HG02642 (cell line): ENCODE data around the gene MX2.

Experiments
- ATAC-seq: cut with Tn5 transposase; IDR thresholded peaks from one replicate; pipeline ENCODE4 v1.9.1; 2021; ENCODE audit warnings: mild to moderate bottlenecking; ENCODE audit not compliant: unreplicated experiment, poor library complexity

Gene MX2

DNA sequence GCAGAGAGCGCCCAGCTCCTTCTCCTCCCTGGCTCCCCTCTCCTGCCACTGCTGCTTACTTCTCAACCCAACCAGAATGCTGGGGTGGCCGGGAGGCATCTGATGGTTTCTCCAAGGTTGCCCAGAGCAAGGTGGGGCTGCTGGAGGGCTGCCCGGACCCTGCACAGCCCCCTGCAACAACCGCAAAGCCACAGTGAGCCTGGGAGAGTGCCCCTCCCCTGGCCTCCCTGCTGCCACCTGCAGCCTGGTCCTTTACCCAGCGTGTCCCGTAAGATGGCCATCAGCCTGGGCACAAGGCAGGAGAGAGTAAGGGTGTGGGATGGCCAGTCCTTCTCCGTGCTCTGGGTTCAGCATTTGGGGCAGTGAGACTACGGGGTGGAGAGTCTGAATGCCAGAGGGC, 17.0 kb downstream of the MX2 start:
- no peak for ATAC-seq

DNA sequence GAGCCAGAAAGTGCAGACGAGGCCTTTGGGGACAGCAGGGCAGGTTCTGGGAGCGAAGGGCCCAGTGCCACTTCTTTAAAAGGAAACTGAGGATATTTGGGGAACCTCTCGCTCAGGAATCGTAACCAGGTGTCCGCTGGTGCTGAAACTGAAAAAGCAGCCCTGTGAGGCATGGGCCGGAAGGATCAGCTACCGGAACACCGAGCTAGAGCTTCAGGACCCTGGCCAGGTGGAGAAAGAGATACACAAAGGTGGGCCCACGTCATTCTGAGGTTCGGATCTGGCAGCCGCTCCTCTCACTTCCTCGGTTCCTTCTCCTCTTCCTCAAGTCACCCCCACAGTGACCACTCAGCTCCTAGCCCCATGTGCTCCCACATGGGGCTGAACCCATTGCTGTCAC, 18.1 kb downstream of the MX2 start:
- no peak for ATAC-seq

DNA sequence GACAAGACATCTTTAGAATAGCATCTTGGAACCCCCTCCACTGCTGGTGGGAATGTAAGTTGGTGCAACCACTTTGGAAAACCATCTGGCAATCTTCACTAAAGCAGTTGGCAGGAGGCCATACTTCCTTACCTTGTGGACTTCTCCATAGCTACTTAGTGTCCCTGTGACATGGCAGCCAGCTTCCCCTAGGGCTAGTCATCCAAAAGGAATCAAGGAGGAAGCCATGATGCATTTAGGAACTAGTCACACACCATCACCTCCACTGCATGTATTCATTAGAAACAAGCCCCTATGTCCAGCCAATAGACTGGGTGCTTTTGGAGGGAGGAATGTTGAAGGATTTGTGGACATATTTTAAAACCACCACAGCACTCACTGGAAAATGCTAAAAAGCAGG, 19.9 kb downstream of the MX2 start:
- no peak for ATAC-seq

DNA sequence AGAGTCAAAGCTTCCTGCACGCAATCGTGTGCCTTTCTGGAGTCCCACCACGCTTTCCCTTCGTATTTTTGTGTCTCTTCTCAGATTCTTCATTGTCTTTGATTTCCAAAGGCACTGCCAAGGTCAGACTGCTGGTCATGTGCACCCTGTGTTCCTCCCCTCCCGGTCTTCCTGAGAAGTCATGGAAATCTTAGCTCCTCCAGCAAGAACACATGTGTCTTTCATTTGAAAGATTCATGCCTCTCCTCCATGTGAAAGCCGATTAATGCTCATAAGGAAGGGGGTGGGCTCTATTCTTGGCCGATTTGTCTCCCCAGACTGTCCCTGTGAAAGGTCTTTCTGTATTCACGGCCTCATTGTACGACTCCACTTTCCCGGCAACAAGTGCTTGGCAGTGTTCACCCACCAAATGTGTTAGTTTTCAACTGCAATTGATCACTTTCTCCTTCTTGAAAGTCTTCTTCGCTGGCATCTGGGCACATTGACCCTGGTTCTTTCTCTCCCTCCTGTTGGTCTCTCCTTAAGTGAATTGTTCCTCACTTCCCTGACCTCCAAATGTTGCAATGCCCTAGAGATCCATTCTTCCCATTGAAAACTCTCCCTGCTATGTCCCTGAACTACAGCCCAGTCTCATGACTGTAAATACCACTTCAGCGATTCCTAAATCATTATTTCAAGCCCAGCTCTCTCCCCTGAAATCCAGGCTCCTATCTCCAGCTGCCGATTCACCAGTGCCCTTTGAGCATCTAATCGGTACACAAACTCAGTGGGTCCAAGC, 25.4 kb downstream of the MX2 start:
- no peak for ATAC-seq

DNA sequence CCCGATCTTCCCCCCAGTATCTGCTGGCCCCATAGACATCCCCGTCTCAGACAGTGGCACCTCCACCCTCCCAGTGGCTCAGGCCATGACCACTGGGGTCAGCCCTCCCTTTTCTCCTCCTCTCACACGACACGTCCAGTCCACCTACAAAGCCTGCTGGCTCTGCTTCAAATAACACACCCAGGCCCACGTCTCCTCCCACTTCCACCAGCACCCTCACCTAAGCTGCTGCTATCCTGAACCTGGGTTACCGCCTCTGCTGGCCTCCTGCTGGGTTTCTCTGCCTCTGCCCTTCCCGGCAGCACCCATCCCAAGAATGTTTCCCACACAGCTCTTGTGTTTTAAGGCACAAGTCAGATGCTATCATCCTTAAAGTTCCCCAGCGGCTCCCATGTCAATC, 26.0 kb downstream of the MX2 start:
- no peak for ATAC-seq

DNA sequence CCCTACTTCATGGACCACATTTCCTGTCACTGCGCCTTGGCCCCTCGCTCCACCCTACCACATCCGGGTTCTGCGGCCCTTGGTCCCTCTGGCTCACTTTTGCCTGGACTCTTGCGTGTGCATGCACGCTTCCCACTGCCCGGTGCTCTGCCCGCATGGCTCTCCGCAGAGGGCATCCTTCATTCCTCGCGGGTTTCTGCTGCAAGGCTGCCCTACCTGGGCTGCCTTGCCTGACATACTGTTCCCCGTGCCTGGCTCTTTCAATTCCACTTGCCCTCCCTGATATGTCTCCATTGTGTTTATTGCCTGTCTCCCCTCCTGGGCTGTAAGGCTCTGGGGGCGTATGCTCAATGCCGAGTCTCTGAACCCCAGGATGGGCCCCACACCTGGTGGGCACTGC, 26.4 kb downstream of the MX2 start:
- no peak for ATAC-seq

DNA sequence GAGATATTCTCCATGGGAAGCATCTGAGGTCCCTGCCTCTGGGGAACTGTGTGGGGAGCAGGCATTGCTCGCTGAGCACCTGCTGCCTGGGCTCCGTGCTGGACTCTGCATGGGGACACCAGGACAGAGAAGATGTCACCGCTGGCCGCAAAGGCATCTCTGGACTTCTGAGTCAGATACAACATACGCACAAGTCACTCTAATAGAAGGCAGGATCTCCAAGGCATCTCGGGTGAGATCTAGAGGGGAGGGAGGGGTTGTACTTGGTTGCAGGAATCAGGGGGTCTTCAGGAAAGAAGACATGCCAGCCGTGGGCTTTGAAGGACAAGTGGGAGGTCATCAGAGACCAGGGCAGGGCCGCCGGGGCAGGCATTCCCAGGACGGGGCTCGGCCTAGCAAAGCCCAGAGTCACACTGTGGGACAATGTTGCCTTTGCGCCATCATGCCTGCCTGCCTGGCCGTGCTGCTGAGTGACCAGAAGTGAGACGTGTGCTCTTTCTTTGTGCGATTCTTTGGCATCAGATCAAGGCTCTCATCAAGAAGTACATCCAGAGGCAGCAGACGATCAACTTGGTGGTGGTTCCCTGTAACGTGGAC, 28.3 kb downstream of the MX2 start:
- ATAC-seq: no peak

DNA sequence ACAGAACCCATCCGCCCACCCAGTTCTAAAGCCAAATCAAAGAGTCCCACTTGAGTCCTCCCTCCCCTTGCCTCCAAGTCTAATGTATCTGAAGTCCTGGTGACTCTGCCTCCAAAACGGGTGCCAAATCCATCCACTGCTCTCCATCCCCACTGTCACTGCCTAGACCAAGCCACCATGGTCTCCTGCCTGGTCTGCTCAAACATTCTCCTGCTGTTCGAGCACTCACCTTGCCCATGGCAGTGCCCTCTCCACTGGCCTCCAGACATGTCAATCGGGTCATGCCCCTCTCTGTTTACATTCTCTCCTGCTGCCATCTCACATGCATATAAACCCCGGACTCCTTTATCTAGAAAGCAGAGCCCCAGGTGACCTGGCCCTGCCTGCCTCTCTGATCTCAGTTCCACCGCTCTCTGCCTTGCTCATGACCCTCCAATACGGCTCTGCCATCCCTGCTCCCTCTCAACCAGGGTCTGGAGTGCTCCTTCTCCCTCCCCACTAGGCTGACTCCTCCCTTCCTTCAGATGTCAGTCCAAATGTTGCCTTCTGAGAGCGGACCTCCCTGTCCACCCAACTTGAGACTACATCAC, 32.1 kb downstream of the MX2 start:
- ATAC-seq: no peak

DNA sequence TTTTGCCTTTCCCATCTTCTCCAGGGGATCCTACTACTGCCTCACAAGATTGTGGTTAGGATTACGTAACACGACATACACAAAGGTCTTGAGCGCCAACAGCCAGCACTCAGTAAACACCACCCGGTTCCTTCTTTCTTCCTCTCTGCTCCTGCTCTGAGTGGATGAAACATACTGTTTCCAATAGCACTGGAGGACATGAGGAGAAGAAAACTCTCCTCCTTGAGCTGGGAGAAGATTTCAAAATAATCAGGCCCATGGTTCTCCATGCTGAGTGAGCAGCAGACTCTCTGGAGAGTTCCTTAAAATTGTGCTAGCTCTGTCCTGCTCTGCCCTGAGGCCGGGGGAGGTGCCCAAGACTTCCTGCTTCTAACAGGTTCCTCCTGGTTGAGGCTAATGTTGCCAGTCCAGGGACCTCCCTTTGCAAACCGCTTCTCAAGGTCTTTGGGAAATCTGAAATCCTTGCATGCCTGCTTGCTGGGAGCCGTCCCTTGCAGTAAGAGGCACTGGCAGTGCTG, 34.8 kb downstream of the MX2 start:
- ATAC-seq: no peak

DNA sequence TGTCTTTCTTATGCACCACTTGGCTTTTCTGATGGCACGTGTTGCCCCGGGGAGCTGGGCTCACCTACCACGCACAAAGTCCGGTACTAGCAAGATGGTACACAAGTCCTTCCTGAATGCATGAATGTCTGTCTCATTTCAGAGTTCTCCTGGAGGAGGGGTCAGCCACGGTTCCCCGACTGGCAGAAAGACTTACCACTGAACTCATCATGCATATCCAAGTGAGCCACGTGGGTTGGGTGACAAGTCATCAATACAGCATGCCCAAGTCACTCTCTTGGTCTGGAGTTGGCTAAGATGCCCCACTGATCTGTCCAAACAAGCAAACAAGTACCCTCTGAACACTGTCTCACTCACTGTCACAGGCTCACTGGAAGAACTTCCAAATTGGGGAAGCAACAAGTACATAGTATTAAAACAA, 35.7 kb downstream of the MX2 start:
- ATAC-seq: no peak

DNA sequence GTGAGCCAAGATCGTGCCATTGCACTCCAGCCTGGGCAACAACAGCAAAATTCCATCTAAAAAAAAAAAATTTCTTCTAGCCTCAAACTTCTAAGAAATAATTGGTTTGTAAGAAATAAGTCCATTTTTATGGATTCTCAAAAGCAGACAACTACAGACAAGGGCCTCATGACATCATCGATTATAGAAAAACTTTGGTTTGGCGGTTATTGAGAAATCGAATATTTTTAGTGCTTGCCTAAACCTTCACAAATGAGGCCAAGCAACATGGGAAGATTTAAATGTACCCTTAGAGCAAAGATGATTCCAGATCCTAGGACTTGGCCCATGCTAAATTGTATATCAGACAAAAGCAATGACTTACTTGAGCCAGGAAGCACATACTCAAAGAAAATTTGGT, 36.4 kb downstream of the MX2 start:
- no peak for ATAC-seq

DNA sequence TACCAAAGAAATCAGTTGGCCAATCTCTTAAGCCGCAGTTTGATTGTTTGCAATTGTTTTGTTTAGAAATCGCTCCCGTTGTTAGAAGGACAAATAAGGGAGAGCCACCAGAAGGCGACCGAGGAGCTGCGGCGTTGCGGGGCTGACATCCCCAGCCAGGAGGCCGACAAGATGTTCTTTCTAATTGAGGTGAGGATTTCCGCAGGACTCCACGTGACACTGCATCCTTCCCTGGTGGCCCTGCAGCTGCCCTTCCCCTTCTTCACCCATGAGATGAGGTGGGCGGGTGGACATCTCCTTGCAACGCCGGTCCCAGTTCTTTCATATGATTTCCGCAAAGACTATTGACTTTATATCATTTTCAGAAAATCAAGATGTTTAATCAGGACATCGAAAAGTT, 37.0 kb downstream of the MX2 start:
- ATAC-seq: no peak

DNA sequence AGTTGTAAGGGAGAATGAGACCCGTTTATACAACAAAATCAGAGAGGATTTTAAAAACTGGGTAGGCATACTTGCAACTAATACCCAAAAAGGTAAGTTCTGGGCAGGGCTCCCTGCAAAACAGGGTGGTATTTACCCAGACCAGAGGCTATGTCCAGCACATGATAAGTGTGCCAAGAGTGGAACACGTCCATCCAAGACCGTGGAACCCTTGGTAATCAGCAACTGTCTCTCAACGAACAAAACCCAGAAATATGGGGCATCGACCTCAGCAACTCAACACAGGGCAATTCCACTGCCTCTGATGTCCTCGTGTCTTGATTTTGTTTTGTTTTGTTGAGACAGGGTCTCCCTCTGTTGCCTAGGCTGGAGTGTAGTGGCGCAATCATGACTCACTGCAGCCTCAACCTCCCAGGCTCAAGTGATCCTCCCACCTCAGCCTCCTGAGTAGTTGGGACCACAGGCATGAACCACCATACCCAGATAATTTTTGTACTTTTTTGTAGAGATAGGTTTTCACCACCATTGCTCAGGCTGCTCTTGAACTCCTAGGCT, 37.5 kb downstream of the MX2 start:
- ATAC-seq: no peak

DNA sequence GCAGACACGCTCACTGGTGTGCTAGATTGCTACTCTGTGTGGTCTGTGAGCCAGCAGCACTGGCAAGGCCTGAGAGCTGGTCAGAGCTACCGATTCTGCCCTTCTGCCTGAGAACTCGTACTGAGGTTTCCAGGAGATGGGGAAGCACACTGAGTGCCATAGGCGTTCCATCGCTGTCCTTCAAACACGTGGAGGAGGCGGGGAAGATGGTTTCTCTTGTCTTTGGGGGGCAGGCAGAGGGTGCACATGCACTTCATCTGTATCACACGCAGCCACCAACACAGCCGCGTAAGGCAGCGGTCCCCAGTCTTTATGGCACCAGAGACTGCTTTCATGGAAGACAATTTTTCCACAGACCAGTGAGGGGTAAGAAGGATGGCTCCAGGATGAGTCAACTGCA, 40.4 kb downstream of the MX2 start:
- ATAC-seq: no peak

DNA sequence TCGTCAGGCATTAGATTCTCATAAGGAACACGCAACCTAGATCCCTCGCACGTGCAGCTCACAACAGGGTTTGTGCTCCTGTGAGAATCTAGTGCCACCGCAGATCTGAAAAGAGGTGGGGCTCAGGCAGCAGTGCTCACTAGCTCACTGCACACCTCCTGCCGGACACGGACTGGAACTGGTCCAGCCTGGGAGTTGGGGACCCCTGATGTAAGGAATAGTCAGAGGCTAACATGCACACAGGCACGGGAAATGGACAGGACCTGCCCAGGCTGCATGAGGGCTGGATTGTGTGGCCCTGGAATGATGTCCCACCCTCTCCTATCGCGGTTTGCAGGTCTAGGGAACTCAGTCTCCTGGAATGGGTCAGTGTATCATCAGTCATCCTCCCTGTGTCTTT, 41.0 kb downstream of the MX2 start:
- no peak for ATAC-seq

DNA sequence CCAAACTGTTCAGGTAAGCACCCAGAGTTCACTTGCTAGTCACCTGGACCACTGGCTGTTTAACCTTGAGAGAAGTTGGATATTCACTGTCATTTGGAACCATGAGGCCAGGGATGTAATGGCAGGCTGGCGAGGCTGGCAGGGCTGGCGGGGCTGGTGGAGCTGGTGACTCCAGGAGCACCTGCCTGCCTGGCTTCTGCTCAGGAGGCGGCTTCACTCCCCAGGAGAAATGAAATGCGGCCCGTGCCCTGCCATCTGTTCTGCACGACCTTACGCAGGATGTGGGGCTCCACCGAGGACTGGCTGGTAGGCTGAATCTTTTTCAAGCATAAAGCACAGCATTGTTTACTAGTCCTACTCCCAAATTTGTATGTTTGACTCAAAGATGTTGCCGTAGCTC, 41.5 kb downstream of the MX2 start:
- no peak for ATAC-seq

DNA sequence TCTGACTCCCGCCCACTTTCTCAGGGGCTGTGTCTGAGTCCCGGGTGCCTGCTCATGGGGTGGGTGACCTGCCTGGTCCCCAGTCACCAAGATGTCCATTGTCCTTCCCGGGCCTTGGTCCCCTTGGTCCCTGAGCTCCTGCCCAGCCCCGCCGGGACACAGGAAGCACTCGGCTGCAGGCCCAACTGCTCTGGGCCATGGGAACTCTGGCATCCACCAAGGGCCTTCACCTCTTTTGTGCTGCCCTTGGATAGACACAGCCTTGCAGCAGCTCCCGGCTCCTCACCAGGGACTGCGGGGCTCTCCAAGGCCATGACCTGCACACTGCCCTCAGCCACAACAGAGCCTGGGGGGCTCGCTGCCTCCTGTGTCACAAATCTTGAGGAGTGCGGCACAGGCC, 42.1 kb downstream of the MX2 start:
- ATAC-seq: no peak

DNA sequence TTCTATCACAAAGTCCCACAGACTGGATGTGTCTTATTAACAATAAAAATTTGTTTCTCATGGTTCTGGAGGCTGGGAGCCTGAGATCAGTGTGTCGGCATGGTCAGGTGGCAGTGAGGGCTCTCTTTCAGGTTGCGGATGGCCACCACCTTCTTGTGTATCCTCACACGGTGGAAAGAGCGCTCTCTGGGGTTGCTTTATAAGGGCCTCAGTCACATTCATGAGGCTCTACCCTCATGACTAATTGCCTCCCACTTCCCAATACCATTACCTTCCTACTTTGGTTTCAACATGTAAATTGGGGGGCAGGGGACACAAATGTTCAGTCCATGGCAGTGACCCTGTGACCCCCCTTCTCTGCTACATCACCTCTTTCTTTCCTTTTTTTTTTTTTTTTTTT, 43.5 kb downstream of the MX2 start:
- ATAC-seq: no peak

DNA sequence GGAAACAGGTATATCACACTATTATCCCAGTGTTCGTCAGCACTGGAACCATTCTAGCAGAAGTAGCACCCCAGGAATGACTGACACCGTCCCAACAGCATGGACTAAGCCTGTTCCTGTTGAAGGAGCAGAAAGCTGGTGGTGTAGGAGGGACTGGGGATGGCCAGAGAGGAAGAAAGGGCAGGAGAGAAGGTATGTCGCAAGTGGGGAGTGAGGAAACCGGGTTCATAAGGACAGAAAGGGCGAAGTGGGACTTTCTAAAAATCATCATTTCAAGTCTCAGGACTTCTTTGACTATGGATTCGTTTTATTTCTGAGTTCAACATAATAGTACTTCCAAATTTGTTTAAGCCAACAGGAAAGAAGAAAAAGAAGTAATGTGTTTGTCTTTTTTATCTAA, 44.5 kb downstream of the MX2 start:
- no peak for ATAC-seq

DNA sequence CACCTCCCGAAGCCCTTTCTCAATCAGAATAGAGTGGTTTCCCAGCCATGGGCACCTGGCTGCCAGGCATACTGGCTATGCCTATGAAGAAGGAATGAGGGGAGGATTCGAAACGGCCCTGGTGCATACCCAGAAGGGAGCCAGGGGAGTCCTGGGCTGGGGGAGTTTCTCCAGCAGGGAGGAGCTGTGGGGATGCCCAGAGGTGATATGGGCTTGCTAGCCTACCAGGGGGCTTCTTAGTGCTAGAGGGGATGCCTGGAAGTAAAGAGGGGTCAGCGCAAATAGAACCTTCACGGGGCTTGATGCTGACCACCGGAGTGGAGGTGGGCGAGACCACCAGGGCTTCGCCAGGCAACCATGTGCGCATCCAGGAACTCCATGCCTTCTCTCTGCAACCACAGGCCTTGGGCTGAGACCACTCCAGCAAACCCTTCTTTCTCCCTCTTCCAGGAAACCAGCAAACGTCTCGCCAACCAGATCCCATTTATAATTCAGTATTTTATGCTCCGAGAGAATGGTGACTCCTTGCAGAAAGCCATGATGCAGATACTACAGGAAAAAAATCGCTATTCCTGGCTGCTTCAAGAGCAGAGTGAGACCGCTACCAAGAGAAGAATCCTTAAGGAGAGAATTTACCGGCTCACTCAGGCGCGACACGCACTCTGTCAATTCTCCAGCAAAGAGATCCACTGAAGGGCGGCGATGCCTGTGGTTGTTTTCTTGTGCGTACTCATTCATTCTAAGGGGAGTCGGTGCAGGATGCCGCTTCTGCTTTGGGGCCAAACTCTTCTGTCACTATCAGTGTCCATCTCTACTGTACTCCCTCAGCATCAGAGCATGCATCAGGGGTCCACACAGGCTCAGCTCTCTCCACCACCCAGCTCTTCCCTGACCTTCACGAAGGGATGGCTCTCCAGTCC, 46.0 kb downstream of the MX2 start:
- no peak for ATAC-seq
